ENCODE results near the gene CEP164. TPM values are rescaled to one million over a fixed set of nuclear protein-coding genes. Genes with fewer than 3 reads are reported as not detected.

The CEP164 gene
- total RNA-seq, 1 donor from 2014 or later: 40.1 TPM

DNA sequence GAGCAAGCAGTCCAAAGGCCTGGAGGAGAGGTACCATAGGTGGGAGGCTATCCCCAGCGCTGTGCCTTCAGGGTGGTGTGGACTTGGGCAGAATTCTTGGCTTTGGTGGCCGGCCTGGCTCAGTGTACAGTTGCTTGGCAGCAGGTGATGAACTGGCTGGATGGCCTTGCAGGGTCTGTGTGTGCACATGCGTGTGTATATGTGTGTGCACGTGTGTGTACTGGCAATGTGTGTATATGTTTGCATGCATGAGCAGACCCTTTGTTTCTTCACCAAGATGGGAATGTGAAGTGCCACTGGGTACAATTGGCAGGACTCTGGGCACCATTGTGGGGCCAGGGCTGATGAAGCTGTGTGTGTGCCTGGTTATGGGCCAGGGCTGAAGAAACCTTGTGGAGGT lies 53.0 kb downstream of the CEP164 start:
- no peaks in the 10 kb centered on the region for H3K27me3 Mint-ChIP-seq (ENCODE audit: unreplicated experiment)
- DNase-seq (ENCODE audit: extremely low spot score, unreplicated experiment): no peak
- peaks cover 38% of the 10 kb centered on the region for H3K36me3 Mint-ChIP-seq (ENCODE audit: unreplicated experiment)
- TF ChIP-seq, protein P1, sequence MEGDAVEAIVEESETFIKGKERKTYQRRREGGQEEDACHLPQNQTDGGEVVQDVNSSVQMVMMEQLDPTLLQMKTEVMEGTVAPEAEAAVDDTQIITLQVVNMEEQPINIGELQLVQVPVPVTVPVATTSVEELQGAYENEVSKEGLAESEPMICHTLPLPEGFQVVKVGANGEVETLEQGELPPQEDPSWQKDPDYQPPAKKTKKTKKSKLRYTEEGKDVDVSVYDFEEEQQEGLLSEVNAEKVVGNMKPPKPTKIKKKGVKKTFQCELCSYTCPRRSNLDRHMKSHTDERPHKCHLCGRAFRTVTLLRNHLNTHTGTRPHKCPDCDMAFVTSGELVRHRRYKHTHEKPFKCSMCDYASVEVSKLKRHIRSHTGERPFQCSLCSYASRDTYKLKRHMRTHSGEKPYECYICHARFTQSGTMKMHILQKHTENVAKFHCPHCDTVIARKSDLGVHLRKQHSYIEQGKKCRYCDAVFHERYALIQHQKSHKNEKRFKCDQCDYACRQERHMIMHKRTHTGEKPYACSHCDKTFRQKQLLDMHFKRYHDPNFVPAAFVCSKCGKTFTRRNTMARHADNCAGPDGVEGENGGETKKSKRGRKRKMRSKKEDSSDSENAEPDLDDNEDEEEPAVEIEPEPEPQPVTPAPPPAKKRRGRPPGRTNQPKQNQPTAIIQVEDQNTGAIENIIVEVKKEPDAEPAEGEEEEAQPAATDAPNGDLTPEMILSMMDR (IDR thresholded peaks at IDR 0.05): no peak
- H3K4me3 Mint-ChIP-seq (ENCODE audit: unreplicated experiment): no peak overlapping the region
- H3K27ac Mint-ChIP-seq (ENCODE audit: unreplicated experiment): no peak overlapping the region
- H3K9me3 Mint-ChIP-seq (ENCODE audit: unreplicated experiment): no peaks in the 10 kb centered on the region
- H3K4me1 Mint-ChIP-seq (ENCODE audit: unreplicated experiment): no peaks in the 10 kb centered on the region

DNA sequence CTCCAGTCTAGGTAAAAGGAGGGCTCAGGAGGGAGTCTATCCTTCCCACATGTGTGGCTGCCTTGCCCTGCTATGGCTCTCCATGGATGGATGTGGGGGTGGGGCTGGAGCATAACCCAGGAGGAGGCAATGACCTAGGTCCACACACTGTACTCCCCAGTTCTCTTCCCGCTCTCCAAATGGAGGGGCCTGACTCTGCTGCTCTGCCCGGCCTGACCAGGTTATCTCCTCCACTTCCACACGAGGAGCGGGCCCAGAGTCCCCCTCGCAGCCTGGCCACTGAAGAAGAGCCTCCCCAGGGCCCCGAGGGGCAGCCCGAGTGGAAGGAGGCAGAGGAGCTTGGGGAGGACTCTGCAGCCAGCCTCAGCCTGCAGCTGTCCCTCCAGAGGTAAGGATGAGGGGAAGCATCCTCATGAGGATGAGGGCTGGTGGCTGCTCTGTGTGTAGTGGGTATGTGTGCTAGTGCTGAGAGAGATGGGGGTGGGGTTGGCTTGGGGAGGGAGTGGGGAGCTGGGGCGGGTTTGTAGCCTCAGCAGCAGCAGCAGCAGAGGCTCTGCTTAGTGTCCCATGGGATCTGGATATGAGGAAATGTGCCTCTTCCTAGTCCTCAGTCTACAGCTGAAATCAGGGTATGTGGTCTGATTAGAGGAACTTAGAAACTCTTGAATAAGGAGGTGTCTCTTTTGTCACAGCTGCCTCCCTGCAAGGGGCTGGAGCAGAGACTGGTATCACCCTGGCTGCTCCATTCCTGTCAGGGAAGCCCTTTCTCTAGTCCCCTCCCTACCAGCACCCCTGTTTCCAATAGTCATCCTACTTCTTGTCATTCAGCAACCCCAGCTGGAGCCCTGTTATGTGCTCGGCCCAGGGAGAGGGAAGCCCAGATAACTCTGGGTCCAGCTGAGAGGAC lies 54.1 kb downstream of the CEP164 start:
- TF ChIP-seq, protein P1 (IDR thresholded peaks at IDR 0.05): no peak
- Mint-ChIP-seq H3K27me3 (ENCODE audit: unreplicated experiment) (no peaks in the 10 kb centered on the region), H3K4me1 (ENCODE audit: unreplicated experiment) (no peaks in the 10 kb centered on the region), H3K36me3 (ENCODE audit: unreplicated experiment) (peaks cover 38% of the 10 kb centered on the region), H3K27ac (ENCODE audit: unreplicated experiment) (no peak overlapping the region), H3K4me3 (ENCODE audit: unreplicated experiment) (no peak overlapping the region), H3K9me3 (ENCODE audit: unreplicated experiment) (no peaks in the 10 kb centered on the region)
- DNase-seq (ENCODE audit: extremely low spot score, unreplicated experiment): no peak

DNA sequence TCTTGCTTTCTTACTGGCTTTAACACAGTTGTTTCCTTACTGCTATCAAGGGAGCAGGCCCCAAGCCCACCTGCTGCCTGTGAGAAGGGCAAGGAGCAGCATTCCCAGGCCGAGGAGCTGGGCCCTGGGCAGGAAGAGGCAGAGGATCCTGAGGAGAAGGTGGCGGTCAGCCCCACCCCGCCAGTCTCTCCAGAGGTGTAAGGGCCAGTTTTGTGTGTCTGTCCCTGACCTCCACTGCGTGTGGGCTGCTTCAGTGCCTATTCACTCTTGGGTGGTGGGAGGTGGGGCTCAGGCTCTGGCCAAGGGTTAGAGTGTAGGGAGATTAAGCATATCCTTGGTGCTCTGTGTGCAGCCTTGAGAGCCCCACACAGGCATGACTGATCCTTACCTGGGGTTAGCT lies 55.1 kb downstream of the CEP164 start:
- DNase-seq (ENCODE audit: extremely low spot score, unreplicated experiment): no peak
- TF ChIP-seq, protein P1 (IDR thresholded peaks at IDR 0.05): no peak
- H3K36me3 Mint-ChIP-seq (ENCODE audit: unreplicated experiment): peaks cover 36% of the 10 kb centered on the region
- H3K4me1 Mint-ChIP-seq (ENCODE audit: unreplicated experiment): no peaks in the 10 kb centered on the region
- H3K9me3 Mint-ChIP-seq (ENCODE audit: unreplicated experiment): no peaks in the 10 kb centered on the region
- no peak overlapping the region for H3K27ac Mint-ChIP-seq (ENCODE audit: unreplicated experiment)
- H3K27me3 Mint-ChIP-seq (ENCODE audit: unreplicated experiment): no peaks in the 10 kb centered on the region
- H3K4me3 Mint-ChIP-seq (ENCODE audit: unreplicated experiment): no peak overlapping the region

DNA sequence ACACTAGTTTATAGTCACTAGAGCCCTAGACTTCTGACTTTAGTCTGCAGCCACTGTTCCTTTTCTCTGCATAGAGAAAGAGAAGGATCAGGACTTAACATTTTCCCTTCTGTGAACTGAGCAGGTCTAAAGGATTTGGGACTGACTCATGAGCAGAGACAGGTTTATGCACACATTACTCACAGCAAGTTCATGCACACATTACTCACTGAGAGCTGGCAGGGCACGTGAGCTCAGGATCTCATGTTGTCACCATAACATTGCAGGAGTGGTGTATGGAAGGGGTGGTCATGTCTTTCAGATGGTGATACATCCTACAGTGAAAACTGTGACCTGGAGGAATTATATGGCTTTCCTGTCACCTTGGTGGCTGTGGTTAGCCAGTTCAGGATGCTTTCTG lies 56.4 kb downstream of the CEP164 start:
- no peaks in the 10 kb centered on the region for H3K4me1 Mint-ChIP-seq (ENCODE audit: unreplicated experiment)
- no peak for DNase-seq (ENCODE audit: extremely low spot score, unreplicated experiment)
- no peaks in the 10 kb centered on the region for H3K27me3 Mint-ChIP-seq (ENCODE audit: unreplicated experiment)
- TF ChIP-seq, protein P1 (IDR thresholded peaks at IDR 0.05): no peak
- peaks cover 33% of the 10 kb centered on the region for H3K36me3 Mint-ChIP-seq (ENCODE audit: unreplicated experiment)
- H3K27ac Mint-ChIP-seq (ENCODE audit: unreplicated experiment): no peak overlapping the region
- H3K9me3 Mint-ChIP-seq (ENCODE audit: unreplicated experiment): no peaks in the 10 kb centered on the region
- H3K4me3 Mint-ChIP-seq (ENCODE audit: unreplicated experiment): no peak overlapping the region

DNA sequence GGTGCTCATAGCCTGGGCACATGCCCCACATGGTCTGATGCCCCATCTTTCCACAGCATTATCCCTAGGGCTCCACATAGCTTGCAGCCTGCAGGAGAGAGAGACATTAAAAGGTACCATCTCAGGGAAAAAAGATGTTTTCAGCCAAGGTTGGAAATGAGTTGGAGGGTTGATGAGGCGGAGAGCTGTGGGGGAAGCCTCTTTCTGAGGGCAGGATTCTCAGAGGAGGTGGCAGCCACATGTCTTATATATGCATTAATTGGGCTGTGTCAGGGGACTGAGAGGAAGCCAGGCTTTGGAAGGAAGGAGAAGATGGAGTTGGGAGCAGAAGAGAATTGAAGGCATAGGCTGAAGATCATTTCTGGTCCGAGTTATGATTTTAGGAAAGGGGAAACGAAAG lies 57.8 kb downstream of the CEP164 start:
- Mint-ChIP-seq H3K27ac (ENCODE audit: unreplicated experiment) (no peak overlapping the region), H3K36me3 (ENCODE audit: unreplicated experiment) (peaks cover 36% of the 10 kb centered on the region)

More for the DNA sequence above, 57.8 kb downstream of the CEP164 start:
- DNase-seq (ENCODE audit: extremely low spot score, unreplicated experiment): no peak
- TF ChIP-seq, protein P1 (IDR thresholded peaks at IDR 0.05): no peak
- H3K4me1 Mint-ChIP-seq (ENCODE audit: unreplicated experiment): no peaks in the 10 kb centered on the region
- no peaks in the 10 kb centered on the region for H3K27me3 Mint-ChIP-seq (ENCODE audit: unreplicated experiment)
- H3K9me3 Mint-ChIP-seq (ENCODE audit: unreplicated experiment): no peaks in the 10 kb centered on the region
- H3K4me3 Mint-ChIP-seq (ENCODE audit: unreplicated experiment): no peak overlapping the region
